GM12878 (cell line): ENCODE results near the gene STEAP4. TPM values are rescaled to one million over a fixed set of nuclear protein-coding genes. Genes with fewer than 3 reads are reported as not detected.

ENCODE experiments used
- ATAC-seq: fragments of 200-7000 bp; cut with Tn5 transposase; 3 replicates; pipeline ENCODE4 v1.9.1; 2020; ENCODE audit warnings: mild to moderate bottlenecking, moderate library complexity
- BruUV-seq: library from RNA; stranded (reverse); fragments of 400-500 nt; replicated peaks from 2 replicates; lab custom pipeline; 2021; lab: Mats Ljungman, UMichigan
- CTCF ChIA-PET: fragments of 300-600 bp; sonication (Branson Sonifier 250); formaldehyde crosslinking; extraction: SDS; loops from one replicate; lab custom pipeline; 2021; ENCODE audit warnings: inconsistent platforms; lab: Yijun Ruan, JAX
- POLR2A ChIA-PET: fragments of 350-600 bp; formaldehyde crosslinking; extraction: SDS; loops from one replicate; lab custom pipeline; 2021; ENCODE audit warnings: inconsistent platforms; lab: Charles Lee
- RAD21 ChIA-PET: fragments of 300-600 bp; sonication (Branson Sonifier 250); formaldehyde crosslinking; loops from one replicate; lab custom pipeline; 2023; ENCODE audit warnings: antibody characterized with exemption; ENCODE audit not compliant: unreplicated experiment; lab: Charles Lee
- SMC1A ChIA-PET: fragments of 300-600 bp; sonication (Branson Sonifier 250); formaldehyde crosslinking; loops from one replicate; lab custom pipeline; 2023; ENCODE audit not compliant: unreplicated experiment, uncharacterized antibody; lab: Charles Lee
- DNase-seq: peaks from one replicate; pipeline ENCODE4 v3.0.0-alpha.2; 2011; ENCODE audit warnings: low read depth, low spot score
- FAIRE-seq: peaks from 3 replicates; lab custom pipeline; 2011; peaks lifted over from hg19 to GRCh38; lab: Jason Lieb, UNC
- H2AFZ ChIP-seq: 2 replicates; pipeline ENCODE4 v1.6.0; 2011; ENCODE audit warnings: low read depth, low read length, control low read depth; ENCODE audit not compliant: control insufficient read depth
- H3K27ac ChIP-seq: 2 replicates; pipeline ENCODE4 v1.5.1; 2011; ENCODE audit warnings: control low read depth; ENCODE audit not compliant: control insufficient read depth, insufficient read depth
- H3K27me3 ChIP-seq, 2 experiments: replicated peaks in 1 of 2; 2 replicates each; pipeline versions ENCODE4 v1.6.0 to v1.6.1; 2011; ENCODE audit warnings: low read length in 1 of 2; ENCODE audit not compliant: control insufficient read depth in 2 of 2, insufficient read depth in 2 of 2
- H3K36me3 ChIP-seq, 2 experiments: 2 replicates each; pipeline ENCODE4 v1.5.1; 2011; ENCODE audit warnings: low read length in 1 of 2; ENCODE audit not compliant: control insufficient read depth in 2 of 2, insufficient read depth in 2 of 2
- H3K4me1 ChIP-seq: 2 replicates; pipeline ENCODE4 v1.6.1; 2011; ENCODE audit warnings: mild to moderate bottlenecking, low read length, moderate library complexity, mixed read lengths; ENCODE audit not compliant: control insufficient read depth, insufficient read depth
- H3K4me2 ChIP-seq: 2 replicates; pipeline ENCODE4 v1.6.0; 2011; ENCODE audit warnings: control low read depth; ENCODE audit not compliant: control insufficient read depth, insufficient read depth
- H3K4me3 ChIP-seq: fragments of 200-600 bp; sonication (generic); 2 replicates; pipeline ENCODE4 v1.5.1; 2016
- H3K79me2 ChIP-seq: 2 replicates; pipeline ENCODE4 v1.6.0; 2011; ENCODE audit warnings: low read length; ENCODE audit not compliant: control insufficient read depth, insufficient read depth
- H3K9ac ChIP-seq: 2 replicates; pipeline ENCODE4 v1.8.0; 2011; ENCODE audit warnings: low read length, control low read depth, mixed read lengths; ENCODE audit not compliant: control insufficient read depth, insufficient read depth
- H3K9me3 ChIP-seq: replicated peaks from 3 replicates; pipeline ENCODE4 v1.5.1; 2011; ENCODE audit warnings: mild to moderate bottlenecking, low read length; ENCODE audit not compliant: control insufficient read depth, insufficient read depth
- H4K20me1 ChIP-seq: 2 replicates; pipeline ENCODE4 v1.6.0; 2011; ENCODE audit not compliant: control insufficient read depth, insufficient read depth
- BACH1 ChIP-seq: fragments of 450-650 bp; IDR thresholded peaks from 2 replicates; pipeline ENCODE4 v1.6.1; 2017; ENCODE audit warnings: mild to moderate bottlenecking, borderline replicate concordance
- BRCA1 ChIP-seq: IDR thresholded peaks from 2 replicates; pipeline ENCODE4 v1.6.1; 2011; ENCODE audit warnings: low read depth, low read length, improper control_type of control experiment
- CBX3 ChIP-seq: fragments of 200-600 bp; sonication (generic); IDR thresholded peaks from 2 replicates; pipeline ENCODE4 v1.6.1; 2016; ENCODE audit warnings: low read depth, borderline replicate concordance
- DPF2 ChIP-seq: fragments of 450-650 bp; IDR thresholded peaks from 2 replicates; pipeline ENCODE4 v1.6.1; 2017; ENCODE audit warnings: mild to moderate bottlenecking
- EGR1 ChIP-seq, 2 experiments: IDR thresholded peaks; 1 replicate in 1 of 2; 2 replicates in 1 of 2; pipeline ENCODE4 v1.6.1; 2011 to 2012; ENCODE audit warnings: low read depth in 2 of 2, low read length in 2 of 2, borderline replicate concordance in 1 of 2, mild to moderate bottlenecking in 1 of 2, moderate library complexity in 1 of 2
- FOXM1 ChIP-seq: IDR thresholded peaks from 2 replicates; pipeline ENCODE4 v1.6.1; 2012; ENCODE audit warnings: low read depth, mild to moderate bottlenecking, inconsistent platforms, low read length, moderate library complexity
- MYC ChIP-seq: IDR thresholded peaks from 2 replicates; pipeline ENCODE4 v1.6.1; 2011; ENCODE audit warnings: mild to moderate bottlenecking, low read length, moderate library complexity, inconsistent platforms; ENCODE audit not compliant: insufficient read depth, insufficient replicate concordance, insufficient read length, severe bottlenecking
- NFYA ChIP-seq: IDR thresholded peaks from 2 replicates; pipeline ENCODE4 v1.6.1; 2011; ENCODE audit warnings: low read depth, mild to moderate bottlenecking, low read length, improper control_type of control experiment, borderline replicate concordance
- NR2C2 ChIP-seq: IDR thresholded peaks from 2 replicates; pipeline ENCODE4 v1.6.1; 2011; ENCODE audit warnings: borderline replicate concordance, low read depth; ENCODE audit not compliant: control insufficient read depth, insufficient read length
- POLR2AphosphoS5 ChIP-seq: IDR thresholded peaks from 2 replicates; pipeline ENCODE4 v1.6.1; 2011; ENCODE audit warnings: mild to moderate bottlenecking, low read length, inconsistent platforms
- SIX5 ChIP-seq: IDR thresholded peaks from 2 replicates; pipeline ENCODE4 v1.6.1; 2011; ENCODE audit warnings: mild to moderate bottlenecking, low read depth, low read length, moderate library complexity; ENCODE audit not compliant: severe bottlenecking
- SMARCA5 ChIP-seq: fragments of 450-650 bp; IDR thresholded peaks from 2 replicates; pipeline ENCODE4 v1.6.1; 2017; ENCODE audit warnings: mild to moderate bottlenecking
- STAT3 ChIP-seq: IDR thresholded peaks from 2 replicates; pipeline ENCODE4 v1.6.1; 2011; ENCODE audit warnings: low read depth, low read length, improper control_type of control experiment
- YY1 ChIP-seq: IDR thresholded peaks from 2 replicates; pipeline ENCODE4 v1.6.1; 2011; ENCODE audit warnings: low read depth, mild to moderate bottlenecking, low read length
- ZNF207 ChIP-seq: fragments of 450-650 bp; IDR thresholded peaks from 2 replicates; pipeline ENCODE4 v1.6.1; 2014; ENCODE audit warnings: antibody characterized with exemption, mild to moderate bottlenecking, borderline replicate concordance
- ZNF24 ChIP-seq: fragments of 450-650 bp; IDR thresholded peaks from 2 replicates; pipeline ENCODE4 v1.6.1; 2017; ENCODE audit warnings: antibody characterized with exemption, mild to moderate bottlenecking
- ZNF687 ChIP-seq: fragments of 450-650 bp; IDR thresholded peaks from 2 replicates; pipeline ENCODE4 v1.6.1; 2017; ENCODE audit warnings: mild to moderate bottlenecking, moderate library complexity
- ZZZ3 ChIP-seq: IDR thresholded peaks from 2 replicates; pipeline ENCODE4 v1.6.1; 2011; ENCODE audit warnings: low read depth; ENCODE audit not compliant: control insufficient read depth, insufficient read length
- whole genome bisulfite sequencing: methylation state at CpG from one replicate; pipeline ENCODE4 v1.1.6; 2016; ENCODE audit warnings: low lambda C conversion rate; ENCODE audit not compliant: insufficient replicate concordance, insufficient coverage; ENCODE audit errors: missing lambda C conversion rate; 5-methylcytosine and 5-hydroxymethylcytosine counted together
- in situ Hi-C: fragments of 300-500 bp; cut with MboI; formaldehyde crosslinking; loops from 9 replicates; pipeline ENCODE4 v1.14.3; 2018; ENCODE audit warnings: mixed read lengths
- intact Hi-C: fragments of 100-400 bp; cut with micrococcal nuclease; formaldehyde crosslinking; loops from one replicate; pipeline ENCODE4 v1.14.2; 2022; ENCODE audit not compliant: unreplicated experiment
- polyA plus RNA-seq, 11 experiments: library from polyadenylated mRNA; depleted of rRNA in 4 of 11; unstranded in 6 of 11; stranded (reverse) in 5 of 11; fragments of >200 nt; fragmentation: Nextera tagmentation in 4 of 11; fragmentation: Illumina TruSeq in 1 of 11; extraction: Ambion mirVana in 4 of 11; extraction: Trizol in 1 of 11; gene quantifications; 1 replicate in 1 of 11; 2 replicates in 10 of 11; pipeline versions ENCODE4 v1.2.1 to v1.2.3, GENCODE V29; 2011 to 2016; ENCODE audit warnings: inconsistent platforms in 2 of 11, missing spikeins in 2 of 11, low read depth in 1 of 11
- total RNA-seq, 4 experiments: library from RNA; depleted of rRNA in 3 of 4; stranded (reverse); fragments of >200 nt in 3 of 4; fragmentation: Illumina TruSeq in 1 of 4; extraction: Trizol in 1 of 4; gene quantifications; 2 replicates each; pipeline versions ENCODE4 v1.2.1 to v1.2.3, GENCODE V29; 2013 to 2021

The STEAP4 gene
- total and polyA plus RNA-seq, 10 of the 15 experiments (the other 5 are each of a cell fraction or from before 2014, with no cell fraction given): 0.13 TPM; not detected in 9

DNA sequence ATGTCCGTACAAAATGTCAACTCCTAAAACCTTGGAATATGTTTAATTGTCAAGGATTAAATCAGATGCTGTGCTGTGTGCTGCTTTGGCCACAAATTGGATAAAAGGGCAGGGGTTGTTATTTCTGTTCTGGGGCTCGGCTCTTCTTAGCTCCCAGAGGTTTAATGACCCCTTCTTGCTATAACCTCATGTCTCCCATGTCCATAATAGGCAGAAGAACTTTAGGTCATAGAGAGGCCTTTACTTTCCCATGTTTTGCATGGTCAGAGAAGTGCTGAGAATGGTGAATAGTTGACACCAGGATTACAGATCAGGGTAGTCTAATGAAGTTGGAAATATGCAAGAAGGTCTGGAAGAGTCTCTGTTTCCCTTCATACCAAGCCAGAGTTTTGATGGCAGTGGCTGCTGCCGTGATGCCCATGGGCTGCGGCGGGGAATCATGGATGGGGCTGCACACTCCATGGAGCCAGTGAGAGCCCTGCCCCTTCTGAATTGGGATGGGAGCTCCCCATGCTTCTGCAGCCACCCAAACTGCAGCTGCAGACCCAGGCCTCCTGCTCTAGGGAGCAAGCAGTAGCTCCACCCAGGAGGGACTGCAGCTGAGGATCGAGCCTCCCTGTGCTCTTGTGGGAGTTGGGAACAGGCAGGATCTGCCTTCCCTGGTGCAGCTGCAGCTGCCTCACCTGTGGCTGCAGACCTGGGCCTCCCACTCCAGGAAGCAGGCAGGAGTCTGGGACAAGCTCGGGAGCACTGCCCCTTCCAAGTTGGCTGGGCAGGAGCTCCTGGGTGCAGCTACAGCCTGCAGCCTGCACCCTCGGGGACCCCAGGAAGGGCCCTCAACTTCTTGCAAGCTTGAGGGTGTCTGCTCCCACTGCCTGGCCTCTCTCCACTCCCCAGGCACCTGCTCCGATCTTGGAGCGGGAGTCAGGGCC lies 23.1 kb upstream of the STEAP4 start:
- CTCF ChIA-PET: interaction anchor here (1.7 to 2.9 kb wide), 2 partner anchors 15 to 17 kb away, joined by 4 to 7 read pairs; no protein-coding TSS in a partner anchor
- H3K4me3 ChIP-seq: no peak overlapping the region
- H3K36me3 ChIP-seq: no peaks in the 10 kb centered on the region
- in situ Hi-C loops: no loop called here
- H3K27ac ChIP-seq: no peak overlapping the region
- H3K4me1 ChIP-seq: no peaks in the 10 kb centered on the region
- H2AFZ ChIP-seq: no peak overlapping the region
- TF ChIP-seq NFYA: no peak
- no peak for TF ChIP-seq BRCA1
- TF ChIP-seq ZNF687: no peak
- no peak for TF ChIP-seq POLR2AphosphoS5
- no peak for TF ChIP-seq FOXM1
- TF ChIP-seq ZZZ3: no peak
- no peak for TF ChIP-seq YY1
- TF ChIP-seq NR2C2: no peak
- no peak for TF ChIP-seq CBX3
- TF ChIP-seq EGR1 (IDR thresholded peaks at IDR 0.05; ENCODE audit: borderline replicate concordance in 1 of 2, low read depth in 2 of 2, low read length in 2 of 2): no peak
- TF ChIP-seq DPF2: no peak
- TF ChIP-seq STAT3: no peak
- no peak for TF ChIP-seq ZNF207
- TF ChIP-seq SIX5: no peak
- TF ChIP-seq SMARCA5: no peak
- no peak for TF ChIP-seq MYC
- TF ChIP-seq ZNF24: no peak
- TF ChIP-seq BACH1: no peak
- FAIRE-seq: no peak
- SMC1A ChIA-PET: interaction anchor here (1.9 kb wide), 1 partner anchor 16 kb away, joined by 7 read pairs; no protein-coding TSS in a partner anchor
- intact Hi-C loops: no loop called here
- no peak overlapping the region for H3K4me2 ChIP-seq
- no peak overlapping the region for H3K9ac ChIP-seq
- no peaks in the 10 kb centered on the region for H3K27me3 ChIP-seq
- RAD21 ChIA-PET: no interaction called here
- H3K9me3 ChIP-seq: no peaks in the 10 kb centered on the region; the same call in 2 of the 3 replicates
- no peak for ATAC-seq
- DNase-seq: no peak
- 21% methylated on average over 10 of the region's 10 CpGs for WGBS
- no peaks in the 10 kb centered on the region for H3K79me2 ChIP-seq
- no TSS peak for BruUV-seq
- H4K20me1 ChIP-seq: no peaks in the 10 kb centered on the region
- POLR2A ChIA-PET: interaction anchor here (0.6 kb wide), 1 partner anchor 1316 kb away, joined by 4 read pairs; no protein-coding TSS in a partner anchor
